Endometrium (tissue), 2 donors: ENCODE results near the gene ZMYND19.
"Not testable (repeated sequence)": the region's sequence is repeated elsewhere in the genome, so short reads cannot be mapped to it uniquely, and the experiment has no call there.

Experiments
- FAIRE-seq: peaks from 2 replicates; lab custom pipeline; 2012; peaks lifted over from hg19 to GRCh38; lab: Jason Lieb, UNC
- donor health status: control.
- donor health status: control.

Gene ZMYND19

GRCh38 chr9:137586854-137587253, 3.5 kb downstream of the ZMYND19 start:
- FAIRE-seq: no peak

DNA sequence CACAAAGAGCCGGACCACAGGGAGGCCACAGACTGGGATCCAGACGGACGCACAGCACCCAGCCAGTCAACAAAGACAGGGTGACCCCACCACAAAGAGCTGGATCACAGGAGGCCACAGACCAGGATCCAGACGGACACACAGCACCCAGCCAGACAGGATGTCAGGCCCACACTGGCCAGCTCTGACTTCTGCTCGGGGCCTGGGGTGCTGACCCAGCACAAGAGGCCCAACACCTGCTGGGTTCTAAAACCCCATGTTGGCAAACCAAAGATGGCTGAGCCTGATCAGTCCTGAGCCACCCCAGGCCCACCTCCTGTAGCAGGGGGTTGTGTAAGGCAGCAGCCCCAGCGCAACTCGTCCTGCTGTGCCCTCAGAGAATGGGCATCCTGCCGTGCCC, 6.4 kb downstream of the ZMYND19 start:
- no peak for FAIRE-seq

DNA sequence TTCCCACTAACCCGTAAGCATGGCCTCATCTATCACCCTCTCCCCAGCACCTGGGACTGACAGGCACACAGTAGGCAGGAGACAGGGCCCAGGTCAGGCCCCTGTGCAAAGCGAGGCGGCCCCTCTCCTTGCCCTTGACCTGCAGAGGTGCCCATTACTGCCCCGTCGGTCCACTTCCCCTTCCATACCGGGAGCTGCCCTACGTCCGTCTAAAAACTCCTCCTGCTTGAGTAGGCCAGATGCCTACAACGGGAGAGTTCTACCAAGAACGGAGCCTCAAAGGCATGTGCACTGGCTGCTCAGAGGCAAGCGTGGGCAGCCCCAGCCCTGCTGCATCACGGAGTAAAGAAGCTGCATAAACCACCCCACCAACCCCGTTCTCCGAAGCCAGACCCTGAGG, 7.0 kb downstream of the ZMYND19 start:
- FAIRE-seq: no peak

DNA sequence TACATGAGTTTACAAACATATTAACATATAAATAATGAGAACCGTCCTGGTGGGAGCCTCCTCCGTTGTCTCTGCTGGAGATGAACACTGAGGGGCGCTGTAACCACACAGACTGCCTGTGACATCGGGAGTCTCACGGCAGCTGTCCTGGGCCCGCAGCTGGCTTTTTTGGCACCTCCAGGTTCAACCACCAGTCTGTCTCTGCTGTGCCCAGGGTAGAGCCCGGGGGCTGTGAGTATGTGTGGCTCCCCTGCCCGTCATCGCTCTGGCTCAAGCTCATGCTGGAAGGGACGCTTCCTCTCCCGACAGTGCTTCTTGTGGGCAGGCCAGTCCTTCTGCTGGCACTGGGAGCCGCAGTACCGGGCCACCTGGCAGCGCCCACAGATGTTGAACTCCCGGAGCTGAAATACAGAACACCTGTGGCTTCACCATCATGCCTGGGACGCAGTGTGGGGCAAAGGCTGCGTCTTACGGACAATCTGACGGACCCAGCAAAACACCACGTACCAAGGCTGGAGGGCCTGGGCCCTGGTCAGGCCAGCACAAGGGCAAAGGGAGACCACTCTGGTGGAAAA, 7.9 kb downstream of the ZMYND19 start:
- FAIRE-seq: no peak

GRCh38 chr9:137581361-137582285, 8.7 kb downstream of the ZMYND19 start:
- no peak for FAIRE-seq

- FAIRE-seq: no peak
These were observed 9.4 kb downstream of the ZMYND19 start for GRCh38 chr9:137580954-137581322.

GRCh38 chr9:137580209-137580953, 9.9 kb downstream of the ZMYND19 start:
- no peak for FAIRE-seq

DNA sequence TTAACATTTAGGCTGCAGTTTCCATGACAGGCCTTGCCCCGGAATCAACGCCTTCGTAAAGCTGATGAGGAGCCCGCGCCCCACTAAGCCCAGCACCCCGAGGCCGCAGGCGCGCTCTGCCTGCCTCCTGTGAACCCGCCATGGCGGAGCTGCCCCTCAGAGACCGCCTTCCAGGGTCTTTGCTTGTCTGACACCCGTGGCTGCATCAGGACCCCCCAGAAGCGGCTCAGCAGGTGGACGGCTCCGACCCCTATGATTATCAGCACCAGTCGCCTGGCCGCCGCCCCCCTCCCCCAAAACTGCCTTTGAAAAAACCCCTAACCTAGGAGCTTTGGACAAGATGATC, 11.1 kb downstream of the ZMYND19 start:
- FAIRE-seq: no peak

- FAIRE-seq: no peak
These were observed 11.6 kb downstream of the ZMYND19 start, which contains the start of gene DPH7 for GRCh38 chr9:137578518-137579258. Gene DPH7, minus strand, starts transcription at chr9:137578925. Its CDS starts 148 bp downstream, at chr9:137578777.

GRCh38 chr9:137575716-137576411, 14.4 kb downstream of the ZMYND19 start:
- FAIRE-seq: no peak

GRCh38 chr9:137575364-137575715, 15.0 kb downstream of the ZMYND19 start:
- no peak for FAIRE-seq

DNA sequence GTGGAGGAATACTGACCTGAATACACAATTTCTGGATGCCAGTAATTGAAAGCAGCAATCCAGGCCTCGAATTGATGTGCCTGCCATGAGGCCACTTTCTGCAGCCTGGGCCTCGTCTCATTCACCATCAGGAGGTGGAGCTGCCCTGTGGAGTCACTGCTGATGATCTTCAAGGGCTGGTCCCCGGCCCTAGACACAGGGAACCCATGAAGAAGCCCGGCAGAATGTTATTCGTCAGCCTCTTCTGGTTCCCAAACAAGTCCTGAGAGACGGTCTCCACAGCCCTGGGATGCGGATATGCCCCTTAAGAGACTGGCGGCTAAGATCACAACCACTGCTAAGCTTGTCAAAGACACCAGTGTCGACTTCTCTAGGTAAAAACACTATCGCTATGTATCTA, 16.1 kb downstream of the ZMYND19 start:
- FAIRE-seq: no peak

DNA sequence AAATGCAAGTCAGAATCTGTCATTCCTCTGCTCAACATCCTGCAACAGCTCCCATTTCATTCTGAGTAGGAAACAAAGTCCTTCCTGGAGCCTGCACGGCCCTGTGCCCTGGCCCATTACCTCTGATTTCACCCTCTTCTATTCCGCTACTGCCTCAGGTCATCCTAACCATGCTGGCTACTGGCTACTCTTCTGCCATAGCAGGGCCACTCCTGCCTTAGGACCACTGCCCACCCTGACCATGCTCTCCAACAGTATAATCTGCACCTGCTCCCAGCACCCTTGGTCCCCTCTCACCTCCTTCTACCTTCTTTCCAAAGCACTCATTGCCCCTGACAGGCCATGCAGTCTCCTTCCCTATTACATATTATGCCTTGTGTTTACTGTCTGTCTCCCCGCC, 19.7 kb downstream of the ZMYND19 start:
- FAIRE-seq: no peak

DNA sequence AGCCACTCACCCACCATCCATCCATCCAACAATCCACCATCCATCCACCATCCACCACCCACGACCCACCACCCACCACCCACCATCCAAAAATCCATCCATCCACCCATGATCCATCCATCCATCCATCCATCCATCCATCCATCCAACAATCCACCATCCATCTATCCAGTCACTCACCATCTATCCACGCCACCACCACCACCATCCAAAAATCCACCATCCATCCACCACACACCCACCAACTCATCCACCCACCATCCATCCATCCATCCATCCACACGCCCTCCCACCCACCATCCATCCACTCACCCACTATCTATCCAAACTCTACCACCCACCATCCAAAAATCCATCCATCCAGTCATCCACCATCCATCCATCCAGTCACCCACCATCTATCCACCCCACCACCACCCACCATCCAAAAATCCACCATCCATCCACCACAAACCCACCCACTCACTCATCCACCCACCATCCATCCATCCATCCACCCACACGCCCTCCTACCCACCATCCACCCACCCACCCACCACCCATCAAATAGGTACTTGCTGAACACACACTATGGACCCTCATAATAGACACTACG, 20.6 kb downstream of the ZMYND19 start:
- FAIRE-seq: no peak

DNA sequence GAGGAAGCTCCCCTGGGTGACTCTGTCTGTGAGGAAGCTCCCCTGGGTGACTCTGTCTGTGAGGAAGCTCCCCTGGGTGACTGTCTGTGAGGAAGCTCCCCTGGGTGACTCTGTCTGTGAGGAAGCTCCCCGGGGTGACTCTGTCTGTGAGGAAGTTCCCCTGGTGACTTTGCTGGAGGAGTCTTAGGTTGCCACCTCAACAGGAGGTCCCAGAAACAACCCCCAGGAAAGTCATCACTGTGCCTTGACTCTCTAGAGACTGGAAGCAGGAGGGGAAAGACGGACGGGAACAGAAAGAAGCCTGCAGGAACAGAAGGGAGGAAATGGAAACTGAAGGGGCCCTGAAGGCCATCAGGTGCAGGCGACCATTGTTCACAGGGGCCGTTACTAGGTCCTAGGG, 21.9 kb downstream of the ZMYND19 start:
- not testable (repeated sequence) for FAIRE-seq

GRCh38 chr9:137564817-137565411, 25.4 kb downstream of the ZMYND19 start:
- no peak for FAIRE-seq

DNA sequence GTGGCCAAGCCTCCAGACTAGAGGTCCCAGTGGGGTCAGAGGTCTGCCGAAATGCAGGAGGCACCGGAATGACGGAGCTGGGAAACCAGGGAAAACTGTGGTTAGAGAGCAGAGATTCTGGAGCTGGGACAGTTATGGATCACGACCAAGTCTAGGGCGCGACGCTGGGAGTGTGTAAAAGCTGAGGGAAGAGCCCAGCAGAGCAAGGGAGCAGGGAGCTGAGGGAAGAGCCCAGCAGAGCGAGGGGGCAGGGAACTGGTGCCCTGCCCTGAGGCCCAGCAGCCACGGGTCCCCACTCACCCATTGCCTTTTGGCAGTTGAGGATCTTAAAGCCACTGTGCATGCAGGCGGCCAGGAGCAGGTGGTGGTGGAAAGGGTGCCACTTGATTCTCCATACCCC, 26.2 kb downstream of the ZMYND19 start:
- no peak for FAIRE-seq

GRCh38 chr9:137558127-137558526, 32.2 kb downstream of the ZMYND19 start:
- no peak for FAIRE-seq

DNA sequence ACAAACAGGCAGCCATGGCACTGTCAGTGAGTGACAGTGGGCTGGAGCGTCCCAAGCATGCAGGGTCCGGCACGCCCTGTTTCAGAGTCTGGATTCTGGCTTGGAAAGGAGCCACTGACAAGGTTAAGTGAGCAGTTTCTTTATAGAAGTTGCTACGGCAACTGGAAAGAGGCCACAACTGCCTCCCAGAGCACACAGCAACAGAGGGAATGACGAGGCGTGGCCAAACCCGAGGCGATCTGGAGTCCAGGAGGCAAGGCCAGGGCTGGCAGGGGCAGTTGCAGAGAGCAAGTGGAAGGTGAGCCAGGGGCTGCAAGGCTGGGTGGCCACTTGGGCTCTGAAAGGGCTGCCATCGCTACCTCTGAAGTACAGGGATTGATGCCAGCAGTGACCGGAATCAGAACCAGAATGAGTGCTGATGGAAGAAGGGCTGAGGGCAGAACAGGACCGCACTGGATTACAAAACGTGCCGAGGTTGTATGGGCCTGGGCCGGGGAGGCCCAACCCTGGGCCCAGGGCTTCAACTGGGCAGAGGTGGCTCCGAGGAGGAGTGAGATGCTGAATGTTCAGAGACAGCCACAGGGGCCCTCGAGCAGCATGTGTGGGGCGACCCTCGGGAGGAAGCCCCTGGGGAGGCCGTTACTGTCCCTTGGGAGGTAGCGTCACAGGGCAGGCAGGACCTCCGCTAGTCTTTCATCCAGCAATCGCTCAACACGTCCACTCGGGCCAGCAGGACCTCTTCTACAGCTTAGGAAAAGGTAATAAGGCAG, 34.1 kb downstream of the ZMYND19 start:
- no peak for FAIRE-seq

DNA sequence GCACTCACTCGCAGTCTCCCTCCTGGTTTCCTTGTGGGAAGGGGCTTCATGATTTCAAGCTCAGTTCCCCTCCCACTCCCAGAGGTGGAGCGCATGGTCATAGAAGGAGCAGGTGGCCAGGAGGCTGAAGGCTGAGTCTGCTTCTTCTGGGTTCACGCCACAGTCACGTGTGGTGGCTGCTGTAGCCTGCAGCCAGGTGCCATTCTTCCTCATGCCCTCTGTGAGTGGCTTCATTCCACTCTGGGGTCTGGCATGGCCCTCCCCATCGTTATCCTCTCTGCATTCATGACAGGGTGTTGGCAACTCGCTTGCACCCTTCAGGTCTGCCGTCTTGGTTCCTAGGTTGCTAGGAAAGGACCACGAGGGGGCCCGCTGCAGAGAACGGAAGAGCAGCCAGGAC, 35.1 kb downstream of the ZMYND19 start:
- no peak for FAIRE-seq
